Activated CD4-positive, alpha-beta memory T cell treated with anti-CD3 and anti-CD28 coated beads, Interleukin-2, amount 10 ng/mL, durations not matched to agents 7 days and 5 days (primary cell): Measurements from ENCODE around the gene GMPR2. TPM values are rescaled to one million over a fixed set of nuclear protein-coding genes. Genes with fewer than 3 reads are reported as not detected.

Source experiments
- CTCF ChIA-PET: fragments of 350-600 bp; sonication (Branson Sonifier 250); formaldehyde crosslinking; loops from one replicate; lab custom pipeline; 2021; ENCODE audit warnings: antibody characterized with exemption, inconsistent platforms; lab: Charles Lee
- POLR2A ChIA-PET: fragments of 350-600 bp; sonication (Branson Sonifier 250); formaldehyde crosslinking; loops from one replicate; lab custom pipeline; 2021; ENCODE audit warnings: antibody characterized with exemption; lab: Charles Lee
- DNase-seq: peaks from one replicate; pipeline ENCODE4 v3.0.0-alpha.2; 2020
- H3K27ac Mint-ChIP-seq: one replicate; pipeline ENCODE4 v1.8.0; 2021; ENCODE audit warnings: mild to moderate bottlenecking, mixed read lengths
- H3K27me3 Mint-ChIP-seq: one replicate; pipeline ENCODE4 v1.8.0; 2021; ENCODE audit warnings: mixed read lengths
- H3K36me3 Mint-ChIP-seq: one replicate; pipeline ENCODE4 v1.8.0; 2021; ENCODE audit warnings: low read depth, mixed read lengths
- H3K4me1 Mint-ChIP-seq: one replicate; pipeline ENCODE4 v1.8.0; 2021; ENCODE audit warnings: mixed read lengths
- H3K4me3 Mint-ChIP-seq: one replicate; pipeline ENCODE4 v1.8.0; 2021; ENCODE audit warnings: mild to moderate bottlenecking, mixed read lengths
- H3K9me3 Mint-ChIP-seq: one replicate; pipeline ENCODE4 v1.8.0; 2021; ENCODE audit warnings: mixed read lengths
- total RNA-seq, 2 experiments: library from RNA; stranded (reverse); gene quantifications; one replicate each; pipeline ENCODE4 v1.2.3, GENCODE V29; 2021

GMPR2 gene
- total RNA-seq, 2 experiments from 2014 or later = 78.1 to 90.3 TPM

GRCh38 chr14:24204163-24205146, 28.3 kb upstream of the GMPR2 start:
- ChIA-PET CTCF (no interaction called here), POLR2A (interaction anchor here (1.7 to 14.0 kb wide), 3 partner anchors 9 to 43 kb away, joined by 3 to 186 read pairs (median 7); partner anchors contain the start of genes IRF9, TINF2 and TM9SF1)
- Mint-ChIP-seq H3K9me3 (peaks cover 14% of the 10 kb centered on the region), H3K27me3 (no peaks in the 10 kb centered on the region), H3K4me1 (peaks cover 14% of the 10 kb centered on the region), H3K4me3 (no peak overlapping the region), H3K27ac (peak overlapping the region; percentile 9), H3K36me3 (peaks cover 90% of the 10 kb centered on the region)
- DNase-seq = no peak

- POLR2A ChIA-PET = interaction anchor here (1.2 to 14.0 kb wide), 2 partner anchors 11 to 36 kb away, joined by 3 to 186 read pairs; partner anchors contain the start of genes TINF2 and TM9SF1
- no peak overlapping the region for H3K27ac Mint-ChIP-seq
These were observed 26.2 kb upstream of the GMPR2 start for GRCh38 chr14:24206260-24207103.

GRCh38 chr14:24207104-24207551, 25.6 kb upstream of the GMPR2 start:
- Mint-ChIP-seq H3K4me1 (peaks cover 29% of the 10 kb centered on the region), H3K9me3 (peaks cover 8% of the 10 kb centered on the region), H3K27me3 (no peaks in the 10 kb centered on the region), H3K36me3 (peaks cover 87% of the 10 kb centered on the region), H3K27ac (no peak overlapping the region), H3K4me3 (no peak overlapping the region)
- POLR2A ChIA-PET = interaction anchor here (0.6 to 14.0 kb wide), 4 partner anchors 9 to 127 kb away, joined by 3 to 186 read pairs (median 4); partner anchors contain the start of genes IRF9, MDP1 and TM9SF1
- CTCF ChIA-PET = interaction anchor here (1.4 kb wide), 1 partner anchor 11 kb away, joined by 5 read pairs; no protein-coding TSS in a partner anchor
- no peak for DNase-seq

More at GRCh38 chr14:24206260-24207103, 26.2 kb upstream of the GMPR2 start:
- Mint-ChIP-seq H3K9me3 (peaks cover 11% of the 10 kb centered on the region), H3K4me1 (peaks cover 23% of the 10 kb centered on the region), H3K36me3 (peaks cover 90% of the 10 kb centered on the region), H3K4me3 (no peak overlapping the region), H3K27me3 (no peaks in the 10 kb centered on the region)
- DNase-seq = no peak
- CTCF ChIA-PET = interaction anchor here (1.2 to 1.4 kb wide), 2 partner anchors 10 to 45 kb away, joined by 3 to 5 read pairs; no protein-coding TSS in a partner anchor

GRCh38 chr14:24207625-24208024, 25.1 kb upstream of the GMPR2 start:
- Mint-ChIP-seq H3K9me3 (peaks cover 6% of the 10 kb centered on the region), H3K4me1 (peaks cover 33% of the 10 kb centered on the region), H3K4me3 (no peak overlapping the region), H3K27ac (no peak overlapping the region), H3K36me3 (peaks cover 85% of the 10 kb centered on the region), H3K27me3 (no peaks in the 10 kb centered on the region)
- no peak for DNase-seq
- POLR2A ChIA-PET = interaction anchor here (0.6 to 14.0 kb wide), 4 partner anchors 8 to 128 kb away, joined by 3 to 186 read pairs (median 4); partner anchors contain the start of genes IRF9, MDP1 and TM9SF1
- CTCF ChIA-PET = interaction anchor here (1.4 kb wide), 1 partner anchor 11 kb away, joined by 5 read pairs; no protein-coding TSS in a partner anchor

GRCh38 chr14:24211311-24211710, 21.4 kb upstream of the GMPR2 start:
- Mint-ChIP-seq H3K27ac (peak overlapping the region; percentile 95), H3K4me1 (peaks cover 62% of the 10 kb centered on the region), H3K36me3 (peaks cover 66% of the 10 kb centered on the region), H3K4me3 (peak overlapping the region; percentile 90), H3K27me3 (no peaks in the 10 kb centered on the region), H3K9me3 (no peaks in the 10 kb centered on the region)
- CTCF ChIA-PET = interaction anchor here (1.4 to 4.2 kb wide), 4 partner anchors 31 to 122 kb away, joined by 3 to 28 read pairs (median 10); partner anchors contain the start of genes CIDEB, PSME2 and TINF2
- POLR2A ChIA-PET = interaction anchor here (1.2 to 14.0 kb wide), 6 partner anchors 16 to 71 kb away, joined by 3 to 186 read pairs (median 15); partner anchors contain the start of genes EMC9, GMPR2, IPO4 and IRF9
- DNase-seq = no peak

- Mint-ChIP-seq H3K4me3 (peak within 1 kb of the TSS; percentile 90), H3K27ac (peak within 1 kb of the TSS; percentile 95), H3K27me3 (no peaks in the 10 kb centered on the region), H3K4me1 (peaks cover 67% of the 10 kb centered on the region), H3K36me3 (peaks cover 56% of the 10 kb centered on the region), H3K9me3 (no peaks in the 10 kb centered on the region)
- CTCF ChIA-PET = interaction anchor here (0.8 to 4.2 kb wide), 20 partner anchors 9 to 218 kb away, joined by 3 to 28 read pairs (median 4); partner anchors contain the start of genes CBLN3, CIDEB, EMC9 and IPO4
- POLR2A ChIA-PET = interaction anchor here (0.6 to 14.0 kb wide), 42 partner anchors 9 to 218 kb away, joined by 3 to 186 read pairs (median 7); partner anchors contain the start of genes CBLN3, CIDEB, DCAF11 and DHRS1
- DNase-seq = peak; percentile 98
These were observed 19.5 kb upstream of the GMPR2 start, which contains the start of gene CHMP4A for GRCh38 chr14:24212924-24213865. CHMP4A (minus strand) TSS chr14:24213488; CDS start chr14:24213439, 49 bp downstream.

GRCh38 chr14:24213866-24214662, 18.7 kb upstream of the GMPR2 start:
- H3K4me1 Mint-ChIP-seq = peaks cover 71% of the 10 kb centered on the region
- H3K36me3 Mint-ChIP-seq = peaks cover 54% of the 10 kb centered on the region
- ChIA-PET POLR2A (interaction anchor here (0.6 to 14.0 kb wide), 40 partner anchors 8 to 217 kb away, joined by 3 to 186 read pairs (median 7); partner anchors contain the start of genes CBLN3, CIDEB, DCAF11 and DHRS1), CTCF (interaction anchor here (0.6 to 4.2 kb wide), 22 partner anchors 8 to 217 kb away, joined by 3 to 28 read pairs (median 5); partner anchors contain the start of genes CBLN3, CIDEB, EMC9 and IPO4)
- H3K27me3 Mint-ChIP-seq = no peaks in the 10 kb centered on the region
- DNase-seq = no peak
- peak overlapping the region; percentile 90 for H3K4me3 Mint-ChIP-seq
- H3K27ac Mint-ChIP-seq = peak overlapping the region; percentile 95
- H3K9me3 Mint-ChIP-seq = no peaks in the 10 kb centered on the region

GRCh38 chr14:24215495-24216344, 17.0 kb upstream of the GMPR2 start, which contains the start of gene MDP1:
MDP1 (minus strand) TSS chr14:24216066; CDS start chr14:24215955, 111 bp downstream.
- POLR2A ChIA-PET = interaction anchor here (0.7 to 14.0 kb wide), 29 partner anchors 8 to 217 kb away, joined by 3 to 186 read pairs (median 5); partner anchors contain the start of genes CARMIL3, CIDEB, DCAF11 and DHRS1
- Mint-ChIP-seq H3K27me3 (no peaks in the 10 kb centered on the region), H3K4me1 (peaks cover 64% of the 10 kb centered on the region), H3K27ac (peak within 1 kb of the TSS; percentile 95), H3K36me3 (peaks cover 41% of the 10 kb centered on the region), H3K9me3 (no peaks in the 10 kb centered on the region), H3K4me3 (peak within 1 kb of the TSS; percentile 88)
- CTCF ChIA-PET = interaction anchor here (0.6 to 3.4 kb wide), 29 partner anchors 10 to 221 kb away, joined by 3 to 33 read pairs (median 5); partner anchors contain the start of genes CIDEB, DCAF11, EMC9 and IPO4
- DNase-seq = peak; percentile 92

- Mint-ChIP-seq H3K27ac (peak overlapping the region; percentile 95), H3K27me3 (no peaks in the 10 kb centered on the region), H3K9me3 (no peaks in the 10 kb centered on the region), H3K36me3 (peaks cover 37% of the 10 kb centered on the region), H3K4me1 (peaks cover 58% of the 10 kb centered on the region), H3K4me3 (peak overlapping the region; percentile 88)
- ChIA-PET POLR2A (interaction anchor here (0.7 to 14.0 kb wide), 29 partner anchors 8 to 216 kb away, joined by 3 to 186 read pairs (median 5); partner anchors contain the start of genes CARMIL3, CIDEB, DCAF11 and DHRS1), CTCF (interaction anchor here (1.0 to 3.4 kb wide), 22 partner anchors 9 to 220 kb away, joined by 3 to 33 read pairs (median 8); partner anchors contain the start of genes CIDEB, DCAF11, IPO4 and IRF9)
- DNase-seq = no peak
These were observed 16.4 kb upstream of the GMPR2 start for GRCh38 chr14:24216345-24216699.
